GM19324 (cell line): Measurements from ENCODE around the gene NKD2.
"Not testable (repeated sequence)": the region's sequence is repeated elsewhere in the genome, so short reads cannot be mapped to it uniquely, and the experiment has no call there.

ENCODE experiments used
- ATAC-seq: cut with Tn5 transposase; IDR thresholded peaks from one replicate; pipeline ENCODE4 v1.9.1; 2021; ENCODE audit warnings: mild to moderate bottlenecking, moderate library complexity; ENCODE audit not compliant: unreplicated experiment, low FRiP score

Gene NKD2

DNA sequence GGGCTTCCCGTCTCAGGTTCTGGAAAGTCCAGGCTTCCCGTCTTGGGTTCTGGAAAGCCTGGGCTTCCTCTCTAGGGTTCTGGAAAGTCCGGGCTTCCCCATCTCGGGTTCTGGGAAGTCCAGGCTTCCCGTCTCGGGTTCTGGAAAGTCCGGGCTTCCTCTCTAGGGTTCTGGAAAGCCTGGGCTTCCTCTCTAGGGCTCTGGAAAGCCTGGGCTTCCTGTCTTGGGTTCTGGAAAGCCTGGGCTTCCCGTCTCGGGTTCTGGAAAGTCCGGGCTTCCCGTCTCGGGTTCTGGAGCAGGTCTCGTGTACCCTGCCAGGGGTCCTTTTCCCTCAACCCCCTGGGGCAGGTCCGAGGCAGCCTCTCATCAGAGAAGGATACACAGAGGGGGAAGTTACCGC lies 74.4 kb downstream of the NKD2 start:
- not testable (repeated sequence) for ATAC-seq

DNA sequence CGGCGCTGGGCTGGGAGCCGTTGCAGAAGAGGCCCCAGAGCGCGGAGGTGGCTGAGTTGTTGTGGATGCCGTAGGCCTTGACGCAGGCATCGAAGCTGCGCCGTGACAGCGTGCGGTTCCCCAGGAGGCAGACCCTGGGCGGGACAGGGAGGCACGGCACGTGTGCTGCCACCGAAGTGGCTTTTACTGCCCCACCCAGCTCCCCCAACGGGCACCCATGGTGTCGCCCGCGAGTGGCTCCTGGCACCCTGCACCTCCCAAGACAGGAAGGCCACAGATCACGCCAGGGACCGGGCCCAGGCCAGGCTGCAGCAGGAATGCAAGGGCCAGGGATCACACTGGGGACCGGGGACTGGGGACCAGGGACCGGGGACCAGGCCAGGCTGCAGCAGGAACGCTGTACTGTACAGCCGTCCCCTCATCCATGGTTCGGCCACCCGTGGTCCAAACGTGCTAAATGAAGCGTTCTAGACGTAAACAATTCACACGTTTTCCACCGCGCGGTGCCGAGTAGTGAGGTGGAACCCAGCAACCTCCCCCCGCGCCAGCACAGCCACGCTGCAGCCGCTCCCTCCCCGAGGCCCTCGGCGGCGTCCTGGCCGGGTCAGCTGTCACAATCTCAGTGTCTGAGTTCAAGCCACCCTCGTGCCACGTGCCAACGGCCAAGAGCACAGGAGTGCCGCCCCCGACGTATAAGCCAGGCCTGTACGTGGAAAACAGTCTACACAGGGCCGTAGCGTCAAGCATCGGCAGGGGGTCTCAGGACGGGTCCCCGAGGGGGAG lies 75.4 kb downstream of the NKD2 start:
- ATAC-seq = no peak

DNA sequence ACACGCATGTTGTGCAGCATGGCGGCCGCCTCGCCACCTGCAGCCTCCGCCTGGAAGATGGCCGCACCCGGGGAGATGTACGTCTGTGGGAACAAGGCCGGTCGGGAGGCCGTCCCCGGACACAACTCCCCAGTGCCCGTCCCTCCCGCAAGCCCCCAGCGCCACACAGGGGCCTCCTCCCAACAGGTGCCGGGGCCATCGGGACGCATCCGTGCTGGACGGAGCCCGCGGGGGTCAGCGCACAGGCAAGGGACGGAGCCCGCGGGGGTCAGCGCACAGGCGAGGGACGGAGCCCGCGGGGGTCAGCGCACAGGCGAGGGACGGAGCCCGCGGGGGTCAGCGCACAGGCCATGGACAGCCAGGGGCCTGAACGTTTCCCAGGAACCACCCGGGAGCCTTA lies 76.8 kb downstream of the NKD2 start:
- no peak for ATAC-seq

- ATAC-seq = no peak
These were observed 77.5 kb downstream of the NKD2 start for GRCh38 chr5:1086137-1086536.

GRCh38 chr5:1086871-1087270 lies 78.3 kb downstream of the NKD2 start:
- ATAC-seq = no peak

DNA sequence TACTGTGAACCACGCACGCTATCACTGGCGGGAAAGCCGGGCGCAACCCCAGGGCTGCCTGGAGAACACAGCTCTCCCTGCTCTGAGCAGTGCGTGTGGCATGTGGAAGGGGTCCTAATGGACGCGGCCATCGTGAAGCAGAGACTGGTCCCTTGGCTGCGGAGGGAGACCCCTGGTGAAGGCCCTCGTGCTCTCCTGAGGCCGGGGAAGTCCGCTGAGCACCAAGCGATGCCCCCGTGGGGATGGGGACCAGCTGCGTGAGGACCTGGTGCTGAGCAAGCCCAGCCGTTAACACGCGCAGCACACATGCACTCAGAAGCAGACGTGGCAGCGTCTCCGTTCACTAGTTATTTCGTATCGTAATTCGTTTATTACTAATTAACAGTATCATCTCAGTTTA lies 78.8 kb downstream of the NKD2 start:
- no peak for ATAC-seq

DNA sequence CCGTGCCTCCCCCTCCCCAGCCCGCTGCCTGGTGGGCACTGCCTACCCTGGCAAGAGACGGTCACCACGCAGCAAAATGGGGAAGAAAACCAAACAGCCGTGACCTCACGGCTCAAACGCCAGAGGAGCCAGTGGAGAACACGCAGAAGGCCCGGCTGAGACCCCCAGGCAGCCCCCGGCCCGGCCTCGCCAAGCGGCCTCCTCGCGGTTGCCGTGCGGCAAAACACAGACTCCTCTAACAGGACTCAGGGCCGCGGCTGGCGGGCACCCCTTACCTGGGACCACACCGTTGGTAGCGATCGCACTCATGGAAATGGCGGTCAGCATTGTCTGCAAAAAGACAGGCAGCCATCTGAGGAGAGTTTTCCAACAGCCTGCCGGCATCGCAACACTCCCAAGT lies 79.4 kb downstream of the NKD2 start:
- ATAC-seq = no peak
